Liver (tissue), 9 donors: ENCODE measurements around the gene TKTL1. TPM values are rescaled to one million over a fixed set of nuclear protein-coding genes. Genes with fewer than 3 reads are reported as not detected.

ENCODE experiments used
- DNase-seq: peaks from one replicate; pipeline ENCODE4 v3.0.0-alpha.2; 2017; ENCODE audit warnings: low spot score
- H3K27ac ChIP-seq, 2 donors: one replicate each; pipeline ENCODE4 v1.7.0; 2013; ENCODE audit warnings: inconsistent platforms in 2 of 2, low read length in 2 of 2, control low read depth in 1 of 2, low read depth in 1 of 2, mild to moderate bottlenecking in 1 of 2
- H3K27me3 ChIP-seq, 4 donors: one replicate each; pipeline versions ENCODE4 v1.6.1 to v1.7.0; 2013; ENCODE audit warnings: low read length in 3 of 4, inconsistent platforms in 1 of 4, mild to moderate bottlenecking in 1 of 4, moderate library complexity in 1 of 4; ENCODE audit not compliant: control insufficient read depth in 4 of 4, insufficient read depth in 4 of 4
- H3K36me3 ChIP-seq, 4 donors: one replicate each; pipeline versions ENCODE4 v1.6.1 to v1.7.0; 2013; ENCODE audit warnings: low read length in 3 of 4, mild to moderate bottlenecking in 3 of 4, low read depth in 1 of 4, moderate library complexity in 1 of 4; ENCODE audit not compliant: control insufficient read depth in 4 of 4, insufficient read depth in 3 of 4
- H3K4me1 ChIP-seq, 4 donors: one replicate each; pipeline versions ENCODE4 v1.6.1 to v1.7.0; 2013; ENCODE audit warnings: low read length in 3 of 4, mild to moderate bottlenecking in 3 of 4, moderate library complexity in 1 of 4; ENCODE audit not compliant: control insufficient read depth in 4 of 4, insufficient read depth in 4 of 4
- H3K4me3 ChIP-seq, 3 donors: one replicate each; pipeline versions ENCODE4 v1.6.1 to v1.7.0; 2013; ENCODE audit warnings: low read length in 3 of 3, control low read depth in 1 of 3, low read depth in 1 of 3, mild to moderate bottlenecking in 1 of 3
- H3K9ac ChIP-seq, 2 donors: one replicate each; pipeline ENCODE4 v1.7.0; 2013; ENCODE audit warnings: low read length in 2 of 2, mild to moderate bottlenecking in 2 of 2, moderate library complexity in 2 of 2, control low read depth in 1 of 2, low read depth in 1 of 2
- H3K9me3 ChIP-seq, 4 donors: one replicate each; pipeline versions ENCODE4 v1.6.1 to v1.7.0; 2013; ENCODE audit warnings: low read length in 3 of 4; ENCODE audit not compliant: control insufficient read depth in 4 of 4
- ATF3 ChIP-seq: IDR thresholded peaks from 2 replicates; pipeline ENCODE4 v1.6.1; 2016; ENCODE audit warnings: antibody characterized with exemption
- CTCF ChIP-seq: fragments of 150-350 bp; IDR thresholded peaks from 2 replicates; pipeline ENCODE4 v1.5.1; 2017; ENCODE audit warnings: improper control_type of control experiment, low read depth, low read length; ENCODE audit not compliant: missing input control
- EGR1 ChIP-seq, 2 donors: IDR thresholded peaks; 2 replicates each; pipeline ENCODE4 v1.6.1; 2016 to 2018; ENCODE audit warnings: antibody characterized with exemption in 2 of 2, low read depth in 2 of 2
- FOXA1 ChIP-seq: IDR thresholded peaks from 2 replicates; pipeline ENCODE4 v1.6.1; 2016; ENCODE audit warnings: antibody characterized with exemption
- FOXA2 ChIP-seq: IDR thresholded peaks from 2 replicates; pipeline ENCODE4 v1.6.1; 2016; ENCODE audit warnings: antibody characterized with exemption
- GABPA ChIP-seq, 2 donors: IDR thresholded peaks in 1 of 2; conservative IDR thresholded peaks in 1 of 2; 2 replicates each; pipeline ENCODE4 v1.6.1; 2016; ENCODE audit warnings: antibody characterized with exemption in 2 of 2, mild to moderate bottlenecking in 1 of 2, moderate library complexity in 1 of 2
- HNF4A ChIP-seq, 2 donors: conservative IDR thresholded peaks; 2 replicates each; pipeline ENCODE4 v1.6.1; 2016; ENCODE audit warnings: antibody characterized with exemption in 2 of 2, mild to moderate bottlenecking in 2 of 2
- HNF4G ChIP-seq: IDR thresholded peaks from 2 replicates; pipeline ENCODE4 v1.6.1; 2016; ENCODE audit warnings: antibody characterized with exemption
- JUND ChIP-seq, 2 donors: IDR thresholded peaks; 2 replicates each; pipeline ENCODE4 v1.6.1; 2016; ENCODE audit warnings: antibody characterized with exemption in 2 of 2
- MAX ChIP-seq: IDR thresholded peaks from 2 replicates; pipeline ENCODE4 v1.6.1; 2016; ENCODE audit warnings: antibody characterized with exemption
- NR2F2 ChIP-seq: IDR thresholded peaks from 2 replicates; pipeline ENCODE4 v1.6.1; 2016; ENCODE audit warnings: antibody characterized with exemption
- RAD21 ChIP-seq, 2 donors: IDR thresholded peaks; 2 replicates each; pipeline ENCODE4 v1.6.1; 2016; ENCODE audit warnings: antibody characterized with exemption in 2 of 2, mild to moderate bottlenecking in 2 of 2
- REST ChIP-seq: IDR thresholded peaks from 2 replicates; pipeline ENCODE4 v1.6.1; 2016; ENCODE audit warnings: antibody characterized with exemption, mild to moderate bottlenecking
- RXRA ChIP-seq, 2 donors: IDR thresholded peaks; 2 replicates each; pipeline ENCODE4 v1.6.1; 2017 to 2018; ENCODE audit warnings: antibody characterized with exemption in 2 of 2, mild to moderate bottlenecking in 1 of 2
- SP1 ChIP-seq: IDR thresholded peaks from 2 replicates; pipeline ENCODE4 v1.6.1; 2018; ENCODE audit warnings: antibody characterized with exemption, mild to moderate bottlenecking
- TAF1 ChIP-seq: conservative IDR thresholded peaks from 2 replicates; pipeline ENCODE4 v1.6.1; 2016; ENCODE audit warnings: antibody characterized with exemption, mild to moderate bottlenecking
- YY1 ChIP-seq: IDR thresholded peaks from 2 replicates; pipeline ENCODE4 v1.6.1; 2016; ENCODE audit warnings: antibody characterized with exemption, mild to moderate bottlenecking
- ZBTB33 ChIP-seq: IDR thresholded peaks from 2 replicates; pipeline ENCODE4 v1.6.1; 2016; ENCODE audit warnings: antibody characterized with exemption
- WGBS: extraction: QIAGEN DNeasy Blood & Tissue Kit; methylation state at CpG from one replicate; pipeline ENCODE4 v1.1.7; 2013; 5-methylcytosine and 5-hydroxymethylcytosine counted together
- polyA plus RNA-seq, 2 donors: library from polyadenylated mRNA; stranded (reverse) in 1 of 2; unstranded in 1 of 2; fragments of 200-250 nt in 1 of 2; fragments of >200 nt in 1 of 2; fragmentation: Nextera tagmentation in 1 of 2; extraction: Ambion mirVana in 1 of 2; gene quantifications; one replicate each; pipeline versions ENCODE4 v1.2.1 to v1.2.3, GENCODE V29; 2013 to 2015
- total RNA-seq, 2 donors: library from RNA; depleted of rRNA; stranded (reverse); fragments of >200 nt; gene quantifications; one replicate each; pipeline ENCODE4 v1.2.3, GENCODE V29; 2014
- donor health status: healthy.
- donor health status: healthy.
- donor health status: healthy.
- donor health status: healthy.
- donor health status: healthy.

TKTL1 gene
- total and polyA plus RNA-seq, 4 donors, result under 0.01 TPM; not detected in 3

- peaks cover 0 to 14% (median 4%) of the 10 kb centered on the region in 4 donors for H3K4me1 ChIP-seq
- H3K4me3 ChIP-seq, result no peak overlapping the region
- no peaks in the 10 kb centered on the region for H3K9me3 ChIP-seq
- no peak overlapping the region for H3K27ac ChIP-seq
- no peak for TF ChIP-seq EGR1 (IDR thresholded peaks at IDR 0.05; ENCODE audit: low read depth in 2 of 2)
- H3K27me3 ChIP-seq, result no peaks in the 10 kb centered on the region
- DNase-seq, result no peak
- no peak overlapping the region for H3K9ac ChIP-seq
- peaks cover 0 to 6% (median 5%) of the 10 kb centered on the region in 4 donors for H3K36me3 ChIP-seq
- 90% methylated on average over 14 of the region's 14 CpGs for WGBS
Observed at GRCh38 chrX:154352012-154352401, 56.4 kb downstream of the TKTL1 start.

GRCh38 chrX:154352466-154352865 lies 56.9 kb downstream of the TKTL1 start:
- H3K27me3 ChIP-seq, result no peaks in the 10 kb centered on the region
- no peaks in the 10 kb centered on the region for H3K9me3 ChIP-seq
- no peak overlapping the region for H3K4me3 ChIP-seq
- WGBS, result 88% methylated on average over 13 of the region's 13 CpGs
- no peak overlapping the region for H3K9ac ChIP-seq
- no peak for DNase-seq
- no peak overlapping the region for H3K27ac ChIP-seq
- H3K36me3 ChIP-seq, result peaks cover 0 to 6% (median 5%) of the 10 kb centered on the region in 4 donors
- peaks cover 0 to 18% (median 4%) of the 10 kb centered on the region in 4 donors for H3K4me1 ChIP-seq
- TF ChIP-seq ZBTB33 (no peak), YY1 (no peak), EGR1 (IDR thresholded peaks at IDR 0.05; ENCODE audit: low read depth in 2 of 2) (no peak), NR2F2 (no peak), TAF1 (no peak), HNF4G (no peak), GABPA (IDR thresholded peaks at IDR 0.05 in 1 of 2, conservative IDR thresholded peaks at IDR 0.05 in 1 of 2) (no peak), FOXA2 (no peak), ATF3 (no peak), JUND (IDR thresholded peaks at IDR 0.05) (no peak), HNF4A (conservative IDR thresholded peaks at IDR 0.05) (no peak), RXRA (IDR thresholded peaks at IDR 0.05) (no peak), FOXA1 (no peak), RAD21 (IDR thresholded peaks at IDR 0.05) (no peak), MAX (no peak), CTCF (no peak), REST (no peak), SP1 (no peak)
